ENCODE data around the gene UBAP2L. TPM values are rescaled to one million over a fixed set of nuclear protein-coding genes. Genes with fewer than 3 reads are reported as not detected.

Gene UBAP2L
- total and polyA plus RNA-seq, 7 donors, result 23.4 to 80.8 (median 51.7) TPM

DNA sequence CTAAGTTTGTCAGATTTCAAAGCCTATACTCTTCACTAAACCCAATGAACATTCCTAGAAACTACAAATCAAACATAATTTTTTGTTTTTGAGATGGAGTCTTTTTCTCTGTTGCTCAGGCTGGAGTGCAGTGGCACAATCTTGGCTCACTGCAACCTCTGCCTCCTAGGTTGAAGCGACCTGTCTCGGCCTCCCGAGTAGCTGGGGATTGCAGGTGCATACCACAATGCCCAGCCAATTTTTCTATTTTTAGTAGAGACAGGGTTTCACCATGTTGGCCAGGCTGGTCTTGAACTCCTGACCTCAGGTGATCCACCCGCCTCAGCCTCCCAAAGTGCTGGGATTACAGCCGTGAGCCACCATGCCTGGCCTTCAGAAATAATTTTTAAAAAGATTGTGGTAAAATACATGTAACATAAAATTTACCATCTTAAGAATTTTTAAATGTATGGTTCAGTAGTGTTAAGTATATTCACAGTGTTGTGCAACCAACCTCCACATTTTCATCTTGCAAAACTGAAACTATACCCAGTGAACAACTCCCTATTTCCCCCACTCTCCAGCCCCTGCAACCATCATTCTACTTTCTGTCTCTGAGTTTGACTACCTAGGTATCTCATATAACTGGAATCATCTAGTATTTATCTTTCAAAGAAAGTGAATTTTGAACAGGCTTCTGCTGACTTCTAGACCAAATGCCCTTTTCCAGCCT, 11.9 kb upstream of the UBAP2L start:
- no peaks in the 10 kb centered on the region for H3K27me3 ChIP-seq
- no peak for DNase-seq
- intact Hi-C loops (cut with DNase I), result no loop called here

DNA sequence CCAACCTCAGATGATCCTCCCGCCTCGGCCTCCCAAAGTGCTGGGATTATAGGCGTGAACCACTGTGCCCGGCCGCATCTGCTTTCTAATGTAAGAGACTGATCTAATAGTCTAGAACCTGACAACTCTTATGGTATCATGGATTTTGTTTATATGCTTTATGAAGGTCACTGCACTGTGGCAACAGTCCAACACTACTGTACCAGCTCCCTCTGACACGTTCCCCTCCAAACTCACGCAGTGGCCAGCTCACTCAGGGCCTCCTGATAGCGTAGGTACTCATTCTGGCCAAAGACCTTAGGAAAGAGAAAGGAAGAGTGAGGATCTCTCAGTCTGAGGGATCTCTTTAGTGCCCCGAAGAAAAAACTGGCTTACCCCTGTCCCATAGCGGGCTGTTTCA, 8.7 kb upstream of the UBAP2L start:
- intact Hi-C loops (cut with DNase I), result no loop called here
- Histone ChIP-seq H3K27ac (no peak overlapping the region), H3K4me3 (no peak overlapping the region), H3K36me3 (peaks cover 48 to 88% (median 58%) of the 10 kb centered on the region in 4 donors), H3K27me3 (no peaks in the 10 kb centered on the region), H3K9me3 (no peaks in the 10 kb centered on the region), H3K4me1 (peaks cover 0 to 6% (median 0%) of the 10 kb centered on the region in 4 donors)
- no peak for TF ChIP-seq POLR2AphosphoS5 (IDR thresholded peaks at IDR 0.05)
- TF ChIP-seq EP300 (IDR thresholded peaks at IDR 0.05), result no peak
- TF ChIP-seq, protein P1, sequence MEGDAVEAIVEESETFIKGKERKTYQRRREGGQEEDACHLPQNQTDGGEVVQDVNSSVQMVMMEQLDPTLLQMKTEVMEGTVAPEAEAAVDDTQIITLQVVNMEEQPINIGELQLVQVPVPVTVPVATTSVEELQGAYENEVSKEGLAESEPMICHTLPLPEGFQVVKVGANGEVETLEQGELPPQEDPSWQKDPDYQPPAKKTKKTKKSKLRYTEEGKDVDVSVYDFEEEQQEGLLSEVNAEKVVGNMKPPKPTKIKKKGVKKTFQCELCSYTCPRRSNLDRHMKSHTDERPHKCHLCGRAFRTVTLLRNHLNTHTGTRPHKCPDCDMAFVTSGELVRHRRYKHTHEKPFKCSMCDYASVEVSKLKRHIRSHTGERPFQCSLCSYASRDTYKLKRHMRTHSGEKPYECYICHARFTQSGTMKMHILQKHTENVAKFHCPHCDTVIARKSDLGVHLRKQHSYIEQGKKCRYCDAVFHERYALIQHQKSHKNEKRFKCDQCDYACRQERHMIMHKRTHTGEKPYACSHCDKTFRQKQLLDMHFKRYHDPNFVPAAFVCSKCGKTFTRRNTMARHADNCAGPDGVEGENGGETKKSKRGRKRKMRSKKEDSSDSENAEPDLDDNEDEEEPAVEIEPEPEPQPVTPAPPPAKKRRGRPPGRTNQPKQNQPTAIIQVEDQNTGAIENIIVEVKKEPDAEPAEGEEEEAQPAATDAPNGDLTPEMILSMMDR (IDR thresholded peaks at IDR 0.05), result no peak
- TF ChIP-seq POLR2A (IDR thresholded peaks at IDR 0.05), result no peak
- DNase-seq, result no peak
- 93 to 98% methylated on average over 10 of the region's 10 CpGs for WGBS, 2 donors

More for the DNA sequence above, 11.9 kb upstream of the UBAP2L start:
- WGBS, 2 donors, result 92 to 96% methylated on average over 5 of the region's 5 CpGs
- no peaks in the 10 kb centered on the region for H3K9me3 ChIP-seq
- no peak overlapping the region for H3K27ac ChIP-seq
- no peak for TF ChIP-seq POLR2AphosphoS5 (IDR thresholded peaks at IDR 0.05)
- peaks cover 62 to 88% (median 67%) of the 10 kb centered on the region in 4 donors for H3K36me3 ChIP-seq
- H3K4me1 ChIP-seq, result no peaks in the 10 kb centered on the region
- H3K4me3 ChIP-seq, result no peak overlapping the region

DNA sequence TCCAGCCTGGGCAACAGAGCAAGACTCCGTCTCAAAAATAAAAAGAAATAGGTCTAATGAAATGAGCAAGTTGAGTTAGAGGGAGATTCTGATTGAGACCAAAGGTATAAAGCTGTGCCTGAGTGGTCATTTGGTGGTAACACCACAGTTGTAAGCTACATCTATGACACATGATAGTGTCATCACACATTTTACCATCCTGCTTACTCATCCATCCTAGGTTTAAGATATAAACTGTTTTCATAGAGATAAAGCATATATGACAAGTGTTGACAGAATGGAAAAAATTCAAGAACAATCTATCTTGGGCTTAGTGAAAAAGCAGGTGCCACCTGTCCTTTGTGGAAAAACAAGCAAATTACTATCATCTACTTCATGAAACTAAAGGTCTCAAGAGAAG, 7.5 kb upstream of the UBAP2L start:
- no peak for DNase-seq
- intact Hi-C loops (cut with DNase I), result no loop called here
- no peak for TF ChIP-seq POLR2A (IDR thresholded peaks at IDR 0.05)
- TF ChIP-seq EP300 (IDR thresholded peaks at IDR 0.05), result no peak
- TF ChIP-seq, protein P1 (IDR thresholded peaks at IDR 0.05), result no peak
- no peak for TF ChIP-seq POLR2AphosphoS5 (IDR thresholded peaks at IDR 0.05)
- H3K27me3 ChIP-seq, result no peaks in the 10 kb centered on the region
- no peak overlapping the region for H3K4me3 ChIP-seq
- no peak overlapping the region for H3K27ac ChIP-seq
- no peaks in the 10 kb centered on the region for H3K9me3 ChIP-seq
- WGBS, 2 donors, result 95 to 96% methylated on average over 1 of the region's 1 CpG
- H3K36me3 ChIP-seq, result peaks cover 49 to 88% (median 59%) of the 10 kb centered on the region in 4 donors
- H3K4me1 ChIP-seq, result peaks cover 0 to 16% (median 7%) of the 10 kb centered on the region in 4 donors

DNA sequence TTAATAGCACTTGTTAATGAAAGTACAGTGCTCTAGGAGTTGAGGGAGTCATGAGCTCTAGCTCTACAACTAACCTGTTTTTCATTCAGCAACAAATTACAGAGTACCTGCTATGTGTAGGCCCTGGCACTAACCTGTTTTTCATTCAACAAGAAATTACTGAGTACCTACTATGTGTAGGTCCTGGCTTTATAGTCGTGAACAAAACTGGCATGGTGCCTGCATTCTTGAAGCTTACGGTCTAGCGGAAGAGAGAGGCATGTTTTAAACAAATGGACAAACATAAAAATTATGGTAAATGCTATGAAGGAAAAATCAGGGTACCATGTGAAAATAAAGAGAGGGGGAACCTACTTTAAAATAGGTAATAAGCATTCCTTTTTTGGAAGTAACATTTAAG, 2.2 kb upstream of the UBAP2L start:
- Histone ChIP-seq H3K4me1 (peaks cover 0 to 49% (median 42%) of the 10 kb centered on the region in 4 donors), H3K4me3 (peak overlapping the region in 1 of 4 donors; percentile 80), H3K36me3 (peaks cover 14 to 40% (median 18%) of the 10 kb centered on the region in 4 donors), H3K27ac (peak overlapping the region in 1 of 4 donors; percentile 99), H3K27me3 (no peaks in the 10 kb centered on the region), H3K9me3 (no peaks in the 10 kb centered on the region)
- WGBS, 2 donors, result 67 to 79% methylated on average over 3 of the region's 3 CpGs
- intact Hi-C loops (cut with DNase I), result no loop called here
- no peak for DNase-seq
- TF ChIP-seq POLR2AphosphoS5 (IDR thresholded peaks at IDR 0.05), result no peak
- TF ChIP-seq EP300 (IDR thresholded peaks at IDR 0.05), result no peak
- no peak for TF ChIP-seq POLR2A (IDR thresholded peaks at IDR 0.05)
- TF ChIP-seq, protein P1 (IDR thresholded peaks at IDR 0.05), result no peak

DNA sequence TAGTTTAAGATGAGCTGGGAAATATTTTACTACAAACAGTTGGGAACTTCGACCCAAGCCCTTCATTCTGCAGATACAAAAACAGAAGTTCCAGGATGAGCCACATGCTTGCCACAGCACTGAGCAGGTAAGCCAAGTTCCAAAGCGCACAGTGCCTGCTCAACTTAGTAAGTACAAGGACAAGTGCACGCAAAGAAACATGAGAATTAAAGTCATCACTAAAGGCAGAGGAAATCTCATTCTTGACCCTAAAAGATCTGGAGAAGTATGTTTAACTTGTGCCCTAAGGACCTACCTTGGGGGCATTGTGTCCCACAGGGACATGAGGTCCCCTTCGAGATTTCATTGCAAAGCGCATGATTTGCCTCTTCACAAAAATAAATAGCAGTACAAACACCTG, 1.2 kb upstream of the UBAP2L start:
- no peak for TF ChIP-seq EP300 (IDR thresholded peaks at IDR 0.05)
- TF ChIP-seq POLR2A (IDR thresholded peaks at IDR 0.05), result no peak
- TF ChIP-seq POLR2AphosphoS5 (IDR thresholded peaks at IDR 0.05), result no peak
- TF ChIP-seq, protein P1 (IDR thresholded peaks at IDR 0.05), result no peak
- peaks cover 7 to 30% (median 10%) of the 10 kb centered on the region in 4 donors for H3K36me3 ChIP-seq
- H3K4me1 ChIP-seq, result peaks cover 0 to 58% (median 52%) of the 10 kb centered on the region in 4 donors
- intact Hi-C loops (cut with DNase I), result no loop called here
- H3K27ac ChIP-seq, result peak overlapping the region; percentile 97 to 99 (median 98)
- DNase-seq, result no peak
- no peaks in the 10 kb centered on the region for H3K9me3 ChIP-seq
- peak overlapping the region; percentile 55 to 82 (median 81) for H3K4me3 ChIP-seq
- no peaks in the 10 kb centered on the region for H3K27me3 ChIP-seq
- WGBS, 2 donors, result 5 to 17% methylated on average over 5 of the region's 5 CpGs

All from sigmoid colon (tissue), 7 donors.